ENCODE results near the gene DMRTB1. TPM values are rescaled to one million over a fixed set of nuclear protein-coding genes. Genes with fewer than 3 reads are reported as not detected.

Gene DMRTB1
- 0.22 and 0.55 TPM in 2 replicates for total RNA-seq (2014; rRNA removed; shearing (Covaris generic))

- Histone ChIP-seq H3K4me3 (ENCODE audit: insufficient read depth, low read depth, low read length) (no peak within 1 kb of the TSS), H3K27me3 (ENCODE audit: control insufficient read depth, insufficient read depth, low read length) (peaks cover 2% of the 10 kb centered on the region; the same call in 1 of the 2 replicates), H3K36me3 (replicated peaks; ENCODE audit: control insufficient read depth, insufficient read depth, low read length) (no peaks in the 10 kb centered on the region)
- no peak for DNase-seq
These were observed at the start of gene DMRTB1 for GRCh38 chr1:53459321-53460175. Gene DMRTB1, plus strand, starts transcription at chr1:53459399. Its CDS starts 55 bp downstream, at chr1:53459454.

GRCh38 chr1:53409695-53410094 lies 49.5 kb upstream of the DMRTB1 start:
- Histone ChIP-seq H3K4me3 (ENCODE audit: insufficient read depth, low read depth, low read length) (no peak overlapping the region), H3K27me3 (ENCODE audit: control insufficient read depth, insufficient read depth, low read length) (no peaks in the 10 kb centered on the region; the same call in 1 of the 2 replicates), H3K36me3 (replicated peaks; ENCODE audit: control insufficient read depth, insufficient read depth, low read length) (no peaks in the 10 kb centered on the region)
- DNase-seq = no peak

- peak; percentile 54 for DNase-seq
- Histone ChIP-seq H3K36me3 (replicated peaks; ENCODE audit: control insufficient read depth, insufficient read depth, low read length) (no peaks in the 10 kb centered on the region), H3K27me3 (ENCODE audit: control insufficient read depth, insufficient read depth, low read length) (no peaks in the 10 kb centered on the region; the same call in 1 of the 2 replicates), H3K4me3 (ENCODE audit: insufficient read depth, low read depth, low read length) (no peak overlapping the region)
These were observed 49.1 kb upstream of the DMRTB1 start for GRCh38 chr1:53410100-53410541.

GRCh38 chr1:53410701-53411100 lies 48.5 kb upstream of the DMRTB1 start:
- no peaks in the 10 kb centered on the region for H3K36me3 ChIP-seq (replicated peaks; ENCODE audit: control insufficient read depth, insufficient read depth, low read length)
- H3K27me3 ChIP-seq (ENCODE audit: control insufficient read depth, insufficient read depth, low read length) = no peaks in the 10 kb centered on the region; the same call in 1 of the 2 replicates
- no peak for DNase-seq
- H3K4me3 ChIP-seq (ENCODE audit: insufficient read depth, low read depth, low read length) = no peak overlapping the region

GRCh38 chr1:53411541-53412152 lies 47.6 kb upstream of the DMRTB1 start:
- H3K36me3 ChIP-seq (replicated peaks; ENCODE audit: control insufficient read depth, insufficient read depth, low read length) = no peaks in the 10 kb centered on the region
- H3K27me3 ChIP-seq (ENCODE audit: control insufficient read depth, insufficient read depth, low read length) = no peaks in the 10 kb centered on the region; the same call in 1 of the 2 replicates
- no peak for DNase-seq
- no peak overlapping the region for H3K4me3 ChIP-seq (ENCODE audit: insufficient read depth, low read depth, low read length)

GRCh38 chr1:53412285-53413174 lies 46.7 kb upstream of the DMRTB1 start:
- Histone ChIP-seq H3K36me3 (replicated peaks; ENCODE audit: control insufficient read depth, insufficient read depth, low read length) (no peaks in the 10 kb centered on the region), H3K27me3 (ENCODE audit: control insufficient read depth, insufficient read depth, low read length) (no peaks in the 10 kb centered on the region; the same call in 1 of the 2 replicates), H3K4me3 (ENCODE audit: insufficient read depth, low read depth, low read length) (no peak overlapping the region)
- DNase-seq = no peak

- no peak for DNase-seq
- Histone ChIP-seq H3K4me3 (ENCODE audit: insufficient read depth, low read depth, low read length) (no peak overlapping the region), H3K27me3 (ENCODE audit: control insufficient read depth, insufficient read depth, low read length) (no peaks in the 10 kb centered on the region; the same call in 1 of the 2 replicates), H3K36me3 (replicated peaks; ENCODE audit: control insufficient read depth, insufficient read depth, low read length) (no peaks in the 10 kb centered on the region)
These were observed 45.8 kb upstream of the DMRTB1 start for GRCh38 chr1:53413175-53414001.

- no peak for DNase-seq
- no peak overlapping the region for H3K4me3 ChIP-seq (ENCODE audit: insufficient read depth, low read depth, low read length)
- H3K36me3 ChIP-seq (replicated peaks; ENCODE audit: control insufficient read depth, insufficient read depth, low read length) = no peaks in the 10 kb centered on the region
- H3K27me3 ChIP-seq (ENCODE audit: control insufficient read depth, insufficient read depth, low read length) = no peaks in the 10 kb centered on the region; the same call in 1 of the 2 replicates
These were observed 44.6 kb upstream of the DMRTB1 start for GRCh38 chr1:53414632-53415031.

GRCh38 chr1:53415432-53415831 lies 43.8 kb upstream of the DMRTB1 start:
- no peaks in the 10 kb centered on the region for H3K36me3 ChIP-seq (replicated peaks; ENCODE audit: control insufficient read depth, insufficient read depth, low read length)
- no peaks in the 10 kb centered on the region; the same call in 1 of the 2 replicates for H3K27me3 ChIP-seq (ENCODE audit: control insufficient read depth, insufficient read depth, low read length)
- DNase-seq = no peak
- H3K4me3 ChIP-seq (ENCODE audit: insufficient read depth, low read depth, low read length) = no peak overlapping the region

- no peaks in the 10 kb centered on the region; the same call in 1 of the 2 replicates for H3K27me3 ChIP-seq (ENCODE audit: control insufficient read depth, insufficient read depth, low read length)
- no peak overlapping the region for H3K4me3 ChIP-seq (ENCODE audit: insufficient read depth, low read depth, low read length)
- no peak for DNase-seq
- H3K36me3 ChIP-seq (replicated peaks; ENCODE audit: control insufficient read depth, insufficient read depth, low read length) = no peaks in the 10 kb centered on the region
These were observed 42.9 kb upstream of the DMRTB1 start for GRCh38 chr1:53416269-53416813.

GRCh38 chr1:53417074-53417511 lies 42.1 kb upstream of the DMRTB1 start:
- Histone ChIP-seq H3K36me3 (replicated peaks; ENCODE audit: control insufficient read depth, insufficient read depth, low read length) (no peaks in the 10 kb centered on the region), H3K4me3 (ENCODE audit: insufficient read depth, low read depth, low read length) (no peak overlapping the region; the same call in 1 of the 2 replicates), H3K27me3 (ENCODE audit: control insufficient read depth, insufficient read depth, low read length) (no peaks in the 10 kb centered on the region; the same call in 1 of the 2 replicates)
- no peak for DNase-seq

- Histone ChIP-seq H3K36me3 (replicated peaks; ENCODE audit: control insufficient read depth, insufficient read depth, low read length) (no peaks in the 10 kb centered on the region), H3K4me3 (ENCODE audit: insufficient read depth, low read depth, low read length) (no peak overlapping the region), H3K27me3 (ENCODE audit: control insufficient read depth, insufficient read depth, low read length) (no peaks in the 10 kb centered on the region; the same call in 1 of the 2 replicates)
- DNase-seq = no peak
These were observed 40.2 kb upstream of the DMRTB1 start for GRCh38 chr1:53419034-53419433.

- no peaks in the 10 kb centered on the region for H3K27me3 ChIP-seq (ENCODE audit: control insufficient read depth, insufficient read depth, low read length)
- no peaks in the 10 kb centered on the region for H3K36me3 ChIP-seq (replicated peaks; ENCODE audit: control insufficient read depth, insufficient read depth, low read length)
- no peak overlapping the region for H3K4me3 ChIP-seq (ENCODE audit: insufficient read depth, low read depth, low read length)
- no peak for DNase-seq
These were observed 38.9 kb upstream of the DMRTB1 start for GRCh38 chr1:53420341-53420740.
